GM21447 (cell line): ENCODE results near the gene ALG3.

Experiments
- ATAC-seq: cut with Tn5 transposase; IDR thresholded peaks from one replicate; pipeline ENCODE4 v1.9.1; 2021; ENCODE audit not compliant: unreplicated experiment

ALG3 gene

DNA sequence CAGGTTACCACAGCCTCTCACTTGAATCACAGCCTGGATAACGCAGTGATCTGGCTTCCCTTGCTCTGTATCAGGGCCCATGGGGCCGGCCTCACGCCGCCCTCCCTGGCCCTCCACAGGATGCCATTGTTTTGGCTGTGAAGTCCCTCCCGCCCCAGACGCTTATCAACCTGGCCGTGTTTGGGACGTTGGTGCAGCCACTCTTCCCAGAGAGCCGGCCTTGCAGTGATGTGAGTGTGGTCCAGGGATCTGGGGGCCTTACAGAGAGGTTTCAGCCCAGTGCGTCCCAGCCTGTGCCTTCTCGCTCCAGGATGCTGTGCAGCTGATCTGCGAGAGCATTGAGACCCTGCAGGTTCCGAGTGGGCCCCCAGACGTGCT is 12.7 kb downstream of the ALG3 start:
- ATAC-seq = no peak

GRCh38 chr3:184235381-184236032 is 13.3 kb downstream of the ALG3 start:
- ATAC-seq = no peak

- no peak for ATAC-seq
Measured at GRCh38 chr3:184234671-184235380, 13.9 kb downstream of the ALG3 start.

GRCh38 chr3:184234224-184234623 is 14.5 kb downstream of the ALG3 start:
- no peak for ATAC-seq

DNA sequence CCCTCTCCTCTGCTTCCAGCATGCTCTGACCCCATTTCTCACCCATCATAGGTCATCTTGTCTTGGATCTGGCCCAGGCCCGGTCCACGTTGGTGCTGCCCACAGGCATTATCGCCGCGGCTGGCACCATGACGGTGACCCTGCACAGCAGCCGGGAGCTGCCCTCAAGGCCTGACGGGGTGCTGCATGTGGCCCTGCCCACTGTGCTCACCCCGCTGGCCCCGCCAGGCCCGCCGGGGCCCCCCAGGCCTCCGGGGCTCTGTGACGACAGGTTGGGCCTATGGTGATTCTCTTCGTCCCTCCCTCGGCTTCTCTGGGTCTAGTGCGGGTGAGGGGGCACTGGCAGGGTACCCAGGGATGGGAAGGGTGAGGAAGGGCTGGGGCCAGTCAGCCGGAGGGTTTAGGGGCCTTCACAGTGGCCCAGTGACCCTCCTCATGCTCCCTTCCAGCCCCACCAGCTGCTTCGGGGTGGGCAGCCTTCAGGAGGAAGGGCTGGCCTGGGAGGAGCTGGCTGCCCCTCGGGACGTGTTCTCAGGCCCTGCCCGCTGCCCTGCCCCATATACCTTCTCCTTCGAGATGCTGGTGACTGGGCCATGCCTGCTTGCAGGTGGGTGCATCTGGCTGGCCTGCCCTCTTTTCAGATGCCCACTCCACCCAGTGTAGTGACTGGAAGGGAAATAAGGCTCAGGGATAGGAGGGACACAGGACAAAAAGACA is 15.5 kb downstream of the ALG3 start:
- ATAC-seq = no peak

DNA sequence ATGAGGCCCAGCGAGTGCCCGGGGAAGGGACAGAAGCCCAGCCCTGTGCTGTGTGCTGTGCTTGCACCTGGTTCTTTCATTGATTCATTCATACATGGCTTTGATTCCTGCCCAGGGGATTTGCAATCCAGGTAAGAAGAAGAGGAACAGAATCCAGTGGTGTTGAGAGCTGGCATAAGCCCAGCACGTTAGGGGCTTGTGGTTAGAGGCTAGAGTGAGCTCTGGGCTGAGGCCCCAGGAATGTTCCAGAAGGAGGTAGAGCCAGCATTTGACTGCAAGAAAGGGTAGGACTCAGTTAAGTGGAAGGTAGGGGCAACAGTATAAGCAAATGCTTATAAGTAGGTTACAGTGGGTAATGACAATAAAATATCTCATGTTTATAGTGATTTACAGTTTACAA is 17.1 kb downstream of the ALG3 start:
- no peak for ATAC-seq

DNA sequence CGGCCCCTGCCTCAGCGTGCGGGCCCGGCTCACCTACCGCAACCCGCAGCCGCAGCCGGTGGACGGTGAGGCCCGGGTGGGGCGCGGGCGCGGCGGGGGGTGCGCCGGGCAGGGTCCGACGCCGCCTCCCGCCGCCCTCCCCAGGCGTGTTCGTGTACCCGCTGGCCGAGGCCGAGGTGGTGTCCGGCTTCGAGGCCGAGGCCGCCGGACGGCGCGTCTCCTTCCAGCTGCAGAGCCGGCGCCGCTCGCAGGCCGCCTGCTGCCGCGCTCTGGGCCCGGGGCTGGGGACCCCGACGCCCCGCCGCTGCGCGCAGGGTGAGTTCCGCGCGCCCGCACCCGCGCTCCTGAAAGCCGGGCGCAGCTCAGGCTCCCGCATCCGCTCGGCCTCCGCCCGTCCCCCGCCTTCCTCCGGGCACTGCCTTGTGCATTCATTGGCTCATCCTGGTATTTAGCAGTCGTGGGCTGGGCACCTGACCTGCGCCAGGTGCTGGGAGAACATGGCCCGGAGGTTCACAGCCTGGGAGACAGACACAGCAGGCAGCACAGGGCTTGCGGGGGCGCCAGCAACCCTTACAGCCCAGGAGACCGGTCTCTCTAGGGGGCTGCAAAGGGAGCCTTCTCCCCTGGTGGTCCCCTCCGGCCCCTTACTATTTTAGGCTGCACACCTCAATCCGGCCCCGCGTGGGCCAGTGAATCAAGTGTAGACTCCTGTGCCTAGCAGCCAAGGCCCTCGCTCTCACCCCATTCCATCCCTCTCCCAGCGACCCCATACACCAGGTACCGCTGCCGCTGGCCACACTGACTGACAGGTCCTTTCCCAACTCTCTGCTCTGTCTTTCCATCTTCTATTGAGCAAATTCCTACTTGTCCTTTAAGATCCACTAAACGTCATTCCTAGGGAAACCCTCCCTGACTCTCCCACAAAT is 17.9 kb downstream of the ALG3 start:
- ATAC-seq = no peak

DNA sequence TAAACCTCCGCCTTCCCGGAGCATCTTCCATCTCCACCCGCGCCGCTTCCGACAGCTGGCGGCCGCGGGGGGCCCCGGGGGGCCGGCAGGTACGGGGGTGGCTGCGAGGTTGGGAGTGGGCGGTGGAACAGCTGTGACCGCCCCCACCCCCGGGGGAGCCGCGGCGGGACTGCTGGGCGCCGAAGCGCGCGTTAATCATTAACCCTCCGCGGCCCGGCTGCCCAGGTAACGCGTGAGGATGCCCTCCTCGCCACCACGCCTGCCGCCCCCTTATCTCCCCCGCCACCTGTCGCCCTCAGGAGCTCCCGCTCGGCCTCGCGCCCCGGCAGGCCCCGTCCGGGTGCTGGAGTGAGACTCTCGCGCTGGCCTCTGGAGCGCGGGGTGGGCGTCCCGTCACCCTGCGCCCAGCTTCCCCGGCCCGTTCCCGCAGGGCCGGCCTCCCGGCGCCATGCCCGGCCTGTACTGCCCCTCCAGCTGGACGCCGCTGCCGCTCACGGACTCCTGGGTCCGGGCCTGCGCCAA is 18.6 kb downstream of the ALG3 start:
- ATAC-seq = no peak

GRCh38 chr3:184229394-184230080 is 19.2 kb downstream of the ALG3 start, which contains the start of gene VWA5B2:
Gene VWA5B2, plus strand, starts transcription at chr3:184229585. Its CDS starts 944 bp downstream, at chr3:184230529.
- peak; percentile 55 for ATAC-seq

DNA sequence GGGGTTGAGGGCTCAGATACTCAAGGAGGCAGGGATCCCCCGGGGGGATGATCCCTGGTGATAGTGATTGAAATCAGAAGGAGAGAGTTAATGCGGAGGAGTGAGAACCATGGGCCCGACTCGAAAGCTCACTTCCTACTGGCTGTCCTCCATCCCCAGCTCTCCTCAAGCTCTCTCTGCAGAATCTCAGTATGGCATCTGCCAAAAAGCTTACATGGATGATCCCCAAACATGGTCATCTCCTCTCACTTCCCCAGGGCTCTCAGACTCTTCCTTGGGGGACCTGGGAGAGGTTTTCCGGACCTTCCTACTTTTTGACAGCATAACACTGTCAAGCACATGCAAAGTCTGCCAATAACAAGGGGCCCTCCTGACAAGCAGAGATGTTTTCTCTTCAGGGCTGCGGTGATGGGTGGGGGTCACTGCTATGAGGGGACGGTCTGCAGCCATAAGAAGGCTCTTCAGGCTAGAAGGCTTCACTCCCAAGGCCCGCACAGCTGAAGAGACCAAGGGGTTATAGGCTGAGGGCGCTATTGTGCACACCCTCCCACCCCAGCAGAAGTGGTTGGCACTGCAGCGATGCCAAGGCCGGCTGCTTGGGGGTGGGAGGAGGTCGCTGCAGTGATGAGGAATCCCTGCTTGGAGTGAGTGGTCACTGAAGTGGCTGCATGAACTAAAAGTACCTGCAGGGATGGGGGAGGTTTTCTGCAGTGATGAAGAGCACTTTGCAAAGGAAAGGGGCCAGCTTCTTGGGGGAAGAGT is 20.2 kb downstream of the ALG3 start:
- no peak for ATAC-seq

- ATAC-seq = no peak
Measured at GRCh38 chr3:184227481-184227935, 21.3 kb downstream of the ALG3 start.

DNA sequence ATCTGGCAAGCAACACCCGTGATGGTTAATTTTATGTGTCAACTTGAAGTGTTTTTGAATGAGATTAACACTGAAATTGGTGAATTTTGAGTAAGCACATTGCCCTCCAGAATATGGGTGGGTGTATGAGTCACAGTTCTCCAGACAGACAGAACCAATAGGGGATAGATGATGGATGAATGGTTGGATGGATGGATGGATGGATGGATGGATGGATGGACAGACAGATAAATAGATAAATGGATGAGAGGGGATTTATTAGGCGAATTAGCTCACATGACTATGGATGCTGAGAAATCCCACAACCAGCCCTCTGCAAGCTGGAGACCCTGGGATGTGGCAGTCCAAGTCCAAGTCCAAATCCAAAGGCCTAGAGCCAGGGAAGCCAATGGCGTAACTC is 24.8 kb downstream of the ALG3 start:
- ATAC-seq = no peak

DNA sequence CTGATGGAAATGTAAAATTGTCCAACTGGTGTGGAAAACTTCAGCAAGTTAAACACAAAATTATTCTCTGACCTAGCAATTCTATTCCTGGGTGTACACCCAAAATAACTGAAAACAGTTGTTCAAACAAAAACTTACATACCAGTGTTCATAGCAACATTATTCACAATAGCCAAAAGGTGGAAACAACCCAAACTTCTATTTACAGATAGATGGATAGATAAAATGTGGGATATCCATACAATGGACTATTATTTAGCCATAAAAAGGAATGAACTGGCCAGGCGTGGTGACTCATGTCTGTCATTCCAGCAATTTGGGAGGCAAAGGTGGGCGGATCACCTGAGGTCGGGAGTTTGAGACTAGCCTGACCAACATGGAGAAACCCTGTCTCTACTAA is 26.2 kb downstream of the ALG3 start:
- no peak for ATAC-seq

DNA sequence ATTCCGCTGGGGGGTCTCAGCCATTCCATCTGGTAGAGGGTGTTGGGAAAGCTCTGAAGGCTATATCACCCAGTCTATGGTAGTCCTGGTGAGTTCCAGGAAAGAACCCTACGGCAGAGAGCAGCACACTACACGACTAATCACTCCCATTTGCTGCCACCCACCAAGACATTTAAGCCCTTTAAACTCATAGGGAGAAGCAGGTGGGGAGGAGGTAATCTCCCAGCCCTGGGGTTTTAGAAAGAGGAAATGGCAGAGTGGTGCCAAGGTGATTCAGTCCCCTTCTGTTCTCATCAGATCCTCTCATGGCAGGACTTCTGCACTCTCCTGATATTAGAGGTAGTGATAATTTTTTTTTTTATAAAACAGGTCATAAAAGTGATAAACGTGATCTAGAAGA is 29.9 kb downstream of the ALG3 start:
- ATAC-seq = no peak

- no peak for ATAC-seq
Measured at GRCh38 chr3:184211718-184212117, 37.0 kb downstream of the ALG3 start.

DNA sequence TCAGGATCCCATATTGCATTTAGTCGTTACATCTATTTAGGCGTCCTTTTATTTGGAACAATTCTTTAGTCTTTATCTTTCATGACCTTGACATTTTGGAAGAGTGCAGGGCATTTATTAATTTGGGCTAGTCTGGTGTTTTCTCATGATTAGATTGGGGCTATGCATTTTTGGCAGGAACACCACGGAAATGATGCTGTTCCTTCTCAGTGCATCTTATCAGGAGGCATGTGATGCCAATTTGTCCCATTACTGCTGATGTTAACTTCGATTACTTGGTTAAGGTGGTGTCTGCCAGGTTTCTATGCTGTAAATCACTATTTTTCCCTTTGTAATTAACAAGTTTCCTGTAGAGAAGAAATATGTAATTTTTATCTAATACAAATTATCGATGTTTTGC is 37.5 kb downstream of the ALG3 start:
- ATAC-seq = no peak

GRCh38 chr3:184209146-184209923 is 39.4 kb downstream of the ALG3 start:
- ATAC-seq = no peak

DNA sequence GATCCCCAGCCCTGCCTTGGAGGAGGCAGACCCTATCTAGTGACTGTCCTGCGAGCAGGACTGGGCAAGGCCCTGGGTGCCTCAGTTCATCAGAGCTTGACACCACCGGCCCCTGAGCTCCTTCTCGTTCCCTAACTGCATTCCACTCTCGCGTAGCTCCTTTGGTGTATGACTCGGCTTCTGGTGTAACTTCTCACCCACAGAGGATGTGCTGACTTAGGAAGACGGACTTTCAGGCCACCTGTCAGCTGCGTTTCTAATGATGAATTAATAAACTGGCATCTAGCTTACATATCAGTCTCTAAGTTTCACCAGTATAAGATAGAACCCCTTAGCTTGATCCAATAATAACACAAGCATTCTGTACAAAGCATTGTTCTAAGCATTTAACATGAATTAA is 45.2 kb downstream of the ALG3 start:
- ATAC-seq = no peak

- no peak for ATAC-seq
Measured at GRCh38 chr3:184200825-184201224, 47.9 kb downstream of the ALG3 start.
